B cell (primary cell): ENCODE results near the gene RIT2. TPM values are rescaled to one million over a fixed set of nuclear protein-coding genes. Genes with fewer than 3 reads are reported as not detected.

Experiments used
- ATAC-seq: fragments of 200-7000 bp; cut with Tn5 transposase; one replicate; pipeline ENCODE4 v1.10.0; 2021; ENCODE audit warnings: low read depth, mild to moderate bottlenecking, moderate number of reproducible peaks, moderate library complexity
- CTCF ChIA-PET: fragments of 350-600 bp; sonication (Branson Sonifier 250); formaldehyde crosslinking; loops from one replicate; lab custom pipeline; 2021; ENCODE audit warnings: antibody characterized with exemption, inconsistent platforms; lab: Charles Lee
- POLR2A ChIA-PET: fragments of 350-600 bp; sonication (Branson Sonifier 250); formaldehyde crosslinking; loops from one replicate; lab custom pipeline; 2021; ENCODE audit warnings: antibody characterized with exemption; lab: Charles Lee
- DNase-seq: peaks from one replicate; pipeline ENCODE4 v3.0.0; 2013
- H2AFZ ChIP-seq: 2 replicates; pipeline ENCODE4 v1.6.1; 2012; ENCODE audit warnings: mild to moderate bottlenecking, low read depth, low read length; ENCODE audit not compliant: insufficient read depth, poor library complexity, severe bottlenecking
- H3K27ac ChIP-seq, 2 donors: 1 replicate in 1 of 2; 2 replicates in 1 of 2; pipeline ENCODE4 v1.5.1; 2012 to 2013; ENCODE audit warnings: low read length in 2 of 2, mild to moderate bottlenecking in 2 of 2, moderate library complexity in 1 of 2
- H3K27me3 ChIP-seq, 4 experiments: fragments of 200-600 bp in 1 of 4; sonication (generic) in 1 of 4; replicated peaks in 1 of 4; 1 replicate in 2 of 4; 2 replicates in 2 of 4; pipeline versions ENCODE4 v1.6.1 to v1.7.0; 2013 to 2016; ENCODE audit warnings: low read length in 3 of 4, mild to moderate bottlenecking in 2 of 4, mixed read lengths in 1 of 4, moderate library complexity in 1 of 4; ENCODE audit not compliant: insufficient read depth in 4 of 4, control insufficient read depth in 3 of 4; ENCODE audit errors: control extremely low read depth in 1 of 4
- H3K36me3 ChIP-seq, 2 experiments: replicated peaks in 1 of 2; 1 replicate in 1 of 2; 2 replicates in 1 of 2; pipeline versions ENCODE4 v1.6.1 to v1.7.1; 2013; ENCODE audit warnings: low read length in 1 of 2; ENCODE audit not compliant: insufficient read depth in 2 of 2, control insufficient read depth in 1 of 2; ENCODE audit errors: control extremely low read depth in 1 of 2, extremely low read depth in 1 of 2
- H3K4me1 ChIP-seq, 2 donors: fragments of 200-600 bp in 1 of 2; sonication (generic) in 1 of 2; 1 replicate in 1 of 2; 2 replicates in 1 of 2; pipeline versions ENCODE4 v1.5.1 to v1.6.1; 2013 to 2017; ENCODE audit warnings: low read length in 2 of 2; ENCODE audit not compliant: control insufficient read depth in 2 of 2, insufficient read depth in 2 of 2
- H3K4me2 ChIP-seq: replicated peaks from 2 replicates; pipeline ENCODE3; 2012; ENCODE audit warnings: mild to moderate bottlenecking, low read depth, low read length; ENCODE audit not compliant: poor library complexity, severe bottlenecking
- H3K4me3 ChIP-seq, 5 experiments: fragments of 200-600 bp in 1 of 5; sonication (generic) in 1 of 5; 1 replicate in 3 of 5; 2 replicates in 2 of 5; pipeline versions ENCODE4 v1.5.1 to v1.7.0; 2011 to 2016; ENCODE audit warnings: low read length in 4 of 5, mild to moderate bottlenecking in 4 of 5, low read depth in 2 of 5, control low read depth in 1 of 5, moderate library complexity in 1 of 5; ENCODE audit not compliant: insufficient read depth in 1 of 5; ENCODE audit errors: control extremely low read depth in 1 of 5, extremely low read depth in 1 of 5
- H3K79me2 ChIP-seq: fragments of 200-600 bp; sonication (generic); one replicate; pipeline ENCODE4 v1.6.0; 2016; ENCODE audit warnings: low read length; ENCODE audit not compliant: control insufficient read depth, insufficient read depth
- H3K9ac ChIP-seq: fragments of 200-600 bp; sonication (generic); 2 replicates; pipeline ENCODE4 v1.6.1; 2017; ENCODE audit warnings: mild to moderate bottlenecking, low read length, moderate library complexity
- H3K9me3 ChIP-seq, 3 donors: one replicate each; pipeline versions ENCODE4 v1.6.1 to v1.7.1; 2013; ENCODE audit warnings: low read length in 2 of 3; ENCODE audit not compliant: control insufficient read depth in 2 of 3, insufficient read depth in 1 of 3; ENCODE audit errors: control extremely low read depth in 1 of 3
- H4K20me1 ChIP-seq: 2 replicates; pipeline ENCODE4 v1.6.0; 2012; ENCODE audit warnings: mild to moderate bottlenecking, low read length; ENCODE audit not compliant: insufficient read depth, control insufficient read depth, poor library complexity, severe bottlenecking
- H3K27ac Mint-ChIP-seq: one replicate; pipeline ENCODE4 v1.8.0; 2021; ENCODE audit warnings: mixed read lengths
- H3K27me3 Mint-ChIP-seq: one replicate; pipeline ENCODE4 v1.8.0; 2021; ENCODE audit warnings: mixed read lengths
- H3K4me1 Mint-ChIP-seq: one replicate; pipeline ENCODE4 v1.8.0; 2021; ENCODE audit warnings: mixed read lengths
- H3K4me3 Mint-ChIP-seq: one replicate; pipeline ENCODE4 v1.8.0; 2021; ENCODE audit warnings: mixed read lengths
- H3K9me3 Mint-ChIP-seq: one replicate; pipeline ENCODE4 v1.8.0; 2022; ENCODE audit warnings: mixed read lengths; ENCODE audit not compliant: insufficient read depth
- CTCF ChIP-seq: fragments of 200-600 bp; IDR thresholded peaks from one replicate; pipeline ENCODE4 v1.8.0; 2022; ENCODE audit warnings: antibody characterized with exemption, mild to moderate bottlenecking
- EZH2 ChIP-seq: IDR thresholded peaks from 2 replicates; pipeline ENCODE4 v1.6.1; 2012; ENCODE audit warnings: borderline replicate concordance, low read depth, mild to moderate bottlenecking, moderate library complexity, low read length; ENCODE audit not compliant: insufficient read depth, poor library complexity, severe bottlenecking
- WGBS: methylation state at CpG from one replicate; pipeline ENCODE4 v1.1.5; 2013; ENCODE audit warnings: missing lambda C conversion rate; ENCODE audit not compliant: insufficient coverage; 5-methylcytosine and 5-hydroxymethylcytosine counted together
- intact Hi-C: fragments of 100-400 bp; cut with micrococcal nuclease; formaldehyde crosslinking; loops from one replicate; pipeline ENCODE4 v1.10.0; 2022
- polyA plus RNA-seq: library from polyadenylated mRNA; depleted of rRNA; stranded (reverse); fragments of >200 nt; gene quantifications from 2 replicates; pipeline ENCODE4 v1.2.3, GENCODE V29; 2012
- total RNA-seq, 2 donors: library from RNA; stranded (reverse); fragments of 120-200 nt in 1 of 2; gene quantifications; 1 replicate in 1 of 2; 2 replicates in 1 of 2; pipeline versions ENCODE4 v1.2.3 to v1.2.4, GENCODE V29; 2013 to 2022

RIT2 gene
- total and polyA plus RNA-seq, 2 donors (not counting 1 experiment from before 2014, with no cell fraction given), result not detected

GRCh38 chr18:42778024-42778423 lies 337.5 kb downstream of the RIT2 start:
- no peaks in the 10 kb centered on the region for H3K9me3 Mint-ChIP-seq
- no peaks in the 10 kb centered on the region for H3K4me1 ChIP-seq
- intact Hi-C loops, result no loop called here
- no peaks in the 10 kb centered on the region for H3K79me2 ChIP-seq
- ChIA-PET POLR2A (no interaction called here), CTCF (no interaction called here)
- H3K4me2 ChIP-seq, result no peak overlapping the region
- TF ChIP-seq EZH2 (no peak), CTCF (no peak)
- no peak for DNase-seq
- no peaks in the 10 kb centered on the region for H3K27me3 Mint-ChIP-seq
- no peak overlapping the region for H3K9ac ChIP-seq
- H3K27ac Mint-ChIP-seq, result no peak overlapping the region
- no peaks in the 10 kb centered on the region for H4K20me1 ChIP-seq
- ATAC-seq, result no peak
- H3K27ac ChIP-seq, result no peak overlapping the region
- no peaks in the 10 kb centered on the region for H3K9me3 ChIP-seq
- no peaks in the 10 kb centered on the region for H3K36me3 ChIP-seq
- H3K27me3 ChIP-seq, result no peaks in the 10 kb centered on the region
- H3K4me3 Mint-ChIP-seq, result no peak overlapping the region
- H3K4me1 Mint-ChIP-seq, result no peaks in the 10 kb centered on the region
- no peak overlapping the region for H2AFZ ChIP-seq
- H3K4me3 ChIP-seq, result no peak overlapping the region

- Histone ChIP-seq H3K4me2 (no peak overlapping the region), H3K36me3 (no peaks in the 10 kb centered on the region), H3K27ac (no peak overlapping the region), H3K9me3 (no peaks in the 10 kb centered on the region), H2AFZ (no peak overlapping the region), H3K27me3 (no peaks in the 10 kb centered on the region), H3K4me3 (no peak overlapping the region), H3K79me2 (no peaks in the 10 kb centered on the region), H3K4me1 (no peaks in the 10 kb centered on the region), H3K9ac (no peak overlapping the region), H4K20me1 (no peaks in the 10 kb centered on the region)
- H3K9me3 Mint-ChIP-seq, result no peaks in the 10 kb centered on the region
- DNase-seq (no peak), ATAC-seq (no peak)
- ChIA-PET CTCF (no interaction called here), POLR2A (no interaction called here)
- H3K27me3 Mint-ChIP-seq, result no peaks in the 10 kb centered on the region
- intact Hi-C loops, result no loop called here
- H3K4me3 Mint-ChIP-seq, result no peak overlapping the region
- WGBS, result no CpG with 5 or more reads among the region's 1 CpG
- no peak overlapping the region for H3K27ac Mint-ChIP-seq
- H3K4me1 Mint-ChIP-seq, result no peaks in the 10 kb centered on the region
- TF ChIP-seq EZH2, result no peak
- TF ChIP-seq CTCF, result no peak
These were observed 341.6 kb downstream of the RIT2 start for GRCh38 chr18:42773870-42774269.
